Measurements from ENCODE around the gene YBX3. TPM values are rescaled to one million over a fixed set of nuclear protein-coding genes. Genes with fewer than 3 reads are reported as not detected.
"Not testable (repeated sequence)": the region's sequence is repeated elsewhere in the genome, so short reads cannot be mapped to it uniquely, and the experiment has no call there.

The YBX3 gene
- polyA plus RNA-seq, 1 donor = 140 TPM

GRCh38 chr12:10743420-10743819 lies 20.3 kb upstream of the YBX3 start:
- not testable (repeated sequence) for H3K27ac ChIP-seq (ENCODE audit: low read length); H3K4me3 ChIP-seq (ENCODE audit: low read length); H3K9me3 ChIP-seq (ENCODE audit: control insufficient read depth, low read depth, low read length); H3K4me1 ChIP-seq (ENCODE audit: control insufficient read depth, insufficient read depth, low read length); H3K36me3 ChIP-seq (ENCODE audit: control insufficient read depth, insufficient read depth, low read length); H3K27me3 ChIP-seq (ENCODE audit: control insufficient read depth, insufficient read depth, low read length); DNase-seq
- no CpG with 5 or more reads among the region's 6 CpGs for WGBS (ENCODE audit: insufficient coverage, low lambda C conversion rate)

GRCh38 chr12:10741845-10742244 lies 18.7 kb upstream of the YBX3 start:
- Histone ChIP-seq H3K27me3 (ENCODE audit: control insufficient read depth, insufficient read depth, low read length) (no peaks in the 10 kb centered on the region), H3K4me3 (ENCODE audit: low read length) (no peak overlapping the region), H3K4me1 (ENCODE audit: control insufficient read depth, insufficient read depth, low read length) (no peaks in the 10 kb centered on the region), H3K9me3 (ENCODE audit: control insufficient read depth, low read depth, low read length) (no peaks in the 10 kb centered on the region), H3K36me3 (ENCODE audit: control insufficient read depth, insufficient read depth, low read length) (no peaks in the 10 kb centered on the region), H3K27ac (ENCODE audit: low read length) (no peak overlapping the region)
- no peak for DNase-seq

GRCh38 chr12:10740182-10740581 lies 17.1 kb upstream of the YBX3 start:
- Histone ChIP-seq H3K9me3 (ENCODE audit: control insufficient read depth, low read depth, low read length) (no peaks in the 10 kb centered on the region), H3K27me3 (ENCODE audit: control insufficient read depth, insufficient read depth, low read length) (no peaks in the 10 kb centered on the region), H3K4me3 (ENCODE audit: low read length) (no peak overlapping the region), H3K36me3 (ENCODE audit: control insufficient read depth, insufficient read depth, low read length) (no peaks in the 10 kb centered on the region), H3K4me1 (ENCODE audit: control insufficient read depth, insufficient read depth, low read length) (no peaks in the 10 kb centered on the region), H3K27ac (ENCODE audit: low read length) (no peak overlapping the region)
- WGBS (ENCODE audit: insufficient coverage, low lambda C conversion rate) = no CpG with 5 or more reads among the region's 1 CpG
- DNase-seq = no peak

- H3K36me3 ChIP-seq (ENCODE audit: control insufficient read depth, insufficient read depth, low read length) = no peaks in the 10 kb centered on the region
- no peak overlapping the region for H3K4me3 ChIP-seq (ENCODE audit: low read length)
- no peaks in the 10 kb centered on the region for H3K4me1 ChIP-seq (ENCODE audit: control insufficient read depth, insufficient read depth, low read length)
- H3K9me3 ChIP-seq (ENCODE audit: control insufficient read depth, low read depth, low read length) = no peaks in the 10 kb centered on the region
- 72% methylated on average over 2 of the region's 8 CpGs for WGBS (ENCODE audit: insufficient coverage, low lambda C conversion rate)
- no peak for DNase-seq
- H3K27me3 ChIP-seq (ENCODE audit: control insufficient read depth, insufficient read depth, low read length) = peaks cover 2% of the 10 kb centered on the region
- no peak overlapping the region for H3K27ac ChIP-seq (ENCODE audit: low read length)
Observed at GRCh38 chr12:10739157-10740118, 16.3 kb upstream of the YBX3 start.

- Histone ChIP-seq H3K9me3 (ENCODE audit: control insufficient read depth, low read depth, low read length) (no peaks in the 10 kb centered on the region), H3K4me3 (ENCODE audit: low read length) (no peak overlapping the region), H3K27ac (ENCODE audit: low read length) (no peak overlapping the region), H3K36me3 (ENCODE audit: control insufficient read depth, insufficient read depth, low read length) (no peaks in the 10 kb centered on the region), H3K4me1 (ENCODE audit: control insufficient read depth, insufficient read depth, low read length) (no peaks in the 10 kb centered on the region), H3K27me3 (ENCODE audit: control insufficient read depth, insufficient read depth, low read length) (peaks cover 10% of the 10 kb centered on the region)
- DNase-seq = no peak
- 40% methylated on average over 1 of the region's 1 CpG for WGBS (ENCODE audit: insufficient coverage, low lambda C conversion rate)
Observed at GRCh38 chr12:10737249-10737648, 14.1 kb upstream of the YBX3 start.

GRCh38 chr12:10736463-10736862 lies 13.3 kb upstream of the YBX3 start:
- no CpG with 5 or more reads among the region's 1 CpG for WGBS (ENCODE audit: insufficient coverage, low lambda C conversion rate)
- DNase-seq = no peak
- no peak overlapping the region for H3K27ac ChIP-seq (ENCODE audit: low read length)
- H3K4me3 ChIP-seq (ENCODE audit: low read length) = no peak overlapping the region
- H3K36me3 ChIP-seq (ENCODE audit: control insufficient read depth, insufficient read depth, low read length) = no peaks in the 10 kb centered on the region
- no peaks in the 10 kb centered on the region for H3K9me3 ChIP-seq (ENCODE audit: control insufficient read depth, low read depth, low read length)
- H3K4me1 ChIP-seq (ENCODE audit: control insufficient read depth, insufficient read depth, low read length) = no peaks in the 10 kb centered on the region
- peaks cover 11% of the 10 kb centered on the region for H3K27me3 ChIP-seq (ENCODE audit: control insufficient read depth, insufficient read depth, low read length)

GRCh38 chr12:10735428-10735827 lies 12.3 kb upstream of the YBX3 start:
- Histone ChIP-seq H3K27ac (ENCODE audit: low read length) (no peak overlapping the region), H3K9me3 (ENCODE audit: control insufficient read depth, low read depth, low read length) (no peaks in the 10 kb centered on the region), H3K27me3 (ENCODE audit: control insufficient read depth, insufficient read depth, low read length) (peaks cover 14% of the 10 kb centered on the region), H3K36me3 (ENCODE audit: control insufficient read depth, insufficient read depth, low read length) (no peaks in the 10 kb centered on the region), H3K4me1 (ENCODE audit: control insufficient read depth, insufficient read depth, low read length) (no peaks in the 10 kb centered on the region), H3K4me3 (ENCODE audit: low read length) (no peak overlapping the region)
- DNase-seq = no peak

- no peak overlapping the region for H3K4me3 ChIP-seq (ENCODE audit: low read length)
- H3K36me3 ChIP-seq (ENCODE audit: control insufficient read depth, insufficient read depth, low read length) = no peaks in the 10 kb centered on the region
- no peak for DNase-seq
- WGBS (ENCODE audit: insufficient coverage, low lambda C conversion rate) = no CpG with 5 or more reads among the region's 4 CpGs
- no peak overlapping the region for H3K27ac ChIP-seq (ENCODE audit: low read length)
- H3K4me1 ChIP-seq (ENCODE audit: control insufficient read depth, insufficient read depth, low read length) = no peaks in the 10 kb centered on the region
- H3K27me3 ChIP-seq (ENCODE audit: control insufficient read depth, insufficient read depth, low read length) = peaks cover 17% of the 10 kb centered on the region
- no peaks in the 10 kb centered on the region for H3K9me3 ChIP-seq (ENCODE audit: control insufficient read depth, low read depth, low read length)
Observed at GRCh38 chr12:10732549-10732948, 9.4 kb upstream of the YBX3 start.

GRCh38 chr12:10732066-10732465 lies 8.9 kb upstream of the YBX3 start:
- H3K9me3 ChIP-seq (ENCODE audit: control insufficient read depth, low read depth, low read length) = no peaks in the 10 kb centered on the region
- no peak for DNase-seq
- H3K27ac ChIP-seq (ENCODE audit: low read length) = no peak overlapping the region
- no peaks in the 10 kb centered on the region for H3K4me1 ChIP-seq (ENCODE audit: control insufficient read depth, insufficient read depth, low read length)
- peaks cover 17% of the 10 kb centered on the region for H3K27me3 ChIP-seq (ENCODE audit: control insufficient read depth, insufficient read depth, low read length)
- H3K4me3 ChIP-seq (ENCODE audit: low read length) = no peak overlapping the region
- H3K36me3 ChIP-seq (ENCODE audit: control insufficient read depth, insufficient read depth, low read length) = no peaks in the 10 kb centered on the region
- WGBS (ENCODE audit: insufficient coverage, low lambda C conversion rate) = 100% methylated on average over 1 of the region's 2 CpGs

- Histone ChIP-seq H3K9me3 (ENCODE audit: control insufficient read depth, low read depth, low read length) (no peaks in the 10 kb centered on the region), H3K4me1 (ENCODE audit: control insufficient read depth, insufficient read depth, low read length) (no peaks in the 10 kb centered on the region)
Observed at GRCh38 chr12:10730559-10730958, 7.4 kb upstream of the YBX3 start.

GRCh38 chr12:10728091-10728490 lies 5.0 kb upstream of the YBX3 start:
- DNase-seq = no peak
- Histone ChIP-seq H3K4me1 (ENCODE audit: control insufficient read depth, insufficient read depth, low read length) (peaks cover 4% of the 10 kb centered on the region), H3K27me3 (ENCODE audit: control insufficient read depth, insufficient read depth, low read length) (peaks cover 15% of the 10 kb centered on the region), H3K27ac (ENCODE audit: low read length) (no peak overlapping the region), H3K4me3 (ENCODE audit: low read length) (no peak overlapping the region), H3K36me3 (ENCODE audit: control insufficient read depth, insufficient read depth, low read length) (no peaks in the 10 kb centered on the region), H3K9me3 (ENCODE audit: control insufficient read depth, low read depth, low read length) (no peaks in the 10 kb centered on the region)
- WGBS (ENCODE audit: insufficient coverage, low lambda C conversion rate) = 63% methylated on average over 1 of the region's 3 CpGs

More at GRCh38 chr12:10730559-10730958, 7.4 kb upstream of the YBX3 start:
- peaks cover 20% of the 10 kb centered on the region for H3K27me3 ChIP-seq (ENCODE audit: control insufficient read depth, insufficient read depth, low read length)
- H3K27ac ChIP-seq (ENCODE audit: low read length) = no peak overlapping the region
- H3K4me3 ChIP-seq (ENCODE audit: low read length) = no peak overlapping the region
- H3K36me3 ChIP-seq (ENCODE audit: control insufficient read depth, insufficient read depth, low read length) = no peaks in the 10 kb centered on the region
- DNase-seq = no peak
